ENCODE results near the gene ATIC.

The ATIC gene

GRCh38 chr2:215356334-215356947 is 44.6 kb downstream of the ATIC start (continued):
- no peak for TF ChIP-seq ZNF704 (tag by site-specific recombination; IDR thresholded peaks at IDR 0.05)
- no peak for TF ChIP-seq ZNF664 (tag by site-specific recombination; IDR thresholded peaks at IDR 0.05)
- TF ChIP-seq ZNF585B (tag by site-specific recombination; IDR thresholded peaks at IDR 0.05): no peak
- TF ChIP-seq, protein P1, sequence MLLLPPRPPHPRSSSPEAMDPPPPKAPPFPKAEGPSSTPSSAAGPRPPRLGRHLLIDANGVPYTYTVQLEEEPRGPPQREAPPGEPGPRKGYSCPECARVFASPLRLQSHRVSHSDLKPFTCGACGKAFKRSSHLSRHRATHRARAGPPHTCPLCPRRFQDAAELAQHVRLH (tag by site-specific recombination; IDR thresholded peaks at IDR 0.05): no peak
- TF ChIP-seq ZNF837 (tag by site-specific recombination; IDR thresholded peaks at IDR 0.05): no peak
- no peak for TF ChIP-seq ZNF302 (tag by site-specific recombination; IDR thresholded peaks at IDR 0.05; ENCODE audit: low read depth)
- TF ChIP-seq BCL11B (tag by site-specific recombination; IDR thresholded peaks at IDR 0.05; ENCODE audit: low read depth): no peak
- TF ChIP-seq SP3 (tag by site-specific recombination; IDR thresholded peaks at IDR 0.05): no peak

DNA sequence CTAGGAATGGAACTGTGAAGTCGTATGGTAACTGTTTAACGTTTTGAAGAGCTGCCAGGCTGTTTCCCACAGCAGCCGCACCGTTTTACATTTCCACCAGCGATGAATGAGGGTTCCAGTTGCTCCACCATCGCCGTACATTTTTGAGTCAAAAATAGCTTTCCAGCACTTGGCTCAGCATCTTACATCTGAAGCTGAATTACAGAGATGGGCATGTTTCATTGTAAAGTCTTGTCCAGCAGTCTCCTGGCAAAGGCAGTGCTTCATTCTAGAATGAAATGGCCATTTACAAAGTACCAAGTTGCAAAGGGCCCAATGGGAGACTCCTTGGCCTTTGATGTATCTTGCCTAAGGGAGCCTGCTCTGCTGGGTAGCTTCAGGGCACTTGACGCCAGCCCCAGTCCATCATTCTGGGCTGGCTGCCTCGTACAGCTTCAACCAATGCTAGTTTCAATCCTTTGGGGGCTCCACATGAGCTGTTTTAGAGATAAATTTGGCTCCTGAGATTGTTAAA is 45.1 kb downstream of the ATIC start:
- no peak overlapping the region for H3K27ac ChIP-seq (ENCODE audit: extremely low read depth, low read depth, low read length)
- ChIA-PET CTCF (no interaction called here), POLR2A (no interaction called here)
- no peak overlapping the region for H3K4me3 ChIP-seq (ENCODE audit: low read depth, low read length)
- TF ChIP-seq ZNF18 (tag by site-specific recombination; IDR thresholded peaks at IDR 0.05) (no peak), ZNF776 (tag by site-specific recombination; IDR thresholded peaks at IDR 0.05; ENCODE audit: borderline replicate concordance) (no peak), ZNF514 (tag by site-specific recombination; IDR thresholded peaks at IDR 0.05) (no peak), ZNF341 (tag by site-specific recombination; IDR thresholded peaks at IDR 0.05; ENCODE audit: low read depth) (no peak), ZNF704 (tag by site-specific recombination; IDR thresholded peaks at IDR 0.05) (no peak), OSR2 (tag by site-specific recombination; IDR thresholded peaks at IDR 0.05) (no peak), ZNF629 (tag by site-specific recombination; IDR thresholded peaks at IDR 0.05) (no peak), ZNF658 (tag by site-specific recombination; IDR thresholded peaks at IDR 0.05) (no peak), KLF16 (tag by site-specific recombination; IDR thresholded peaks at IDR 0.05) (no peak), ZNF843 (tag by site-specific recombination; IDR thresholded peaks at IDR 0.05) (no peak), BCL6B (tag by site-specific recombination; IDR thresholded peaks at IDR 0.05) (no peak)
- TF ChIP-seq, protein P2, sequence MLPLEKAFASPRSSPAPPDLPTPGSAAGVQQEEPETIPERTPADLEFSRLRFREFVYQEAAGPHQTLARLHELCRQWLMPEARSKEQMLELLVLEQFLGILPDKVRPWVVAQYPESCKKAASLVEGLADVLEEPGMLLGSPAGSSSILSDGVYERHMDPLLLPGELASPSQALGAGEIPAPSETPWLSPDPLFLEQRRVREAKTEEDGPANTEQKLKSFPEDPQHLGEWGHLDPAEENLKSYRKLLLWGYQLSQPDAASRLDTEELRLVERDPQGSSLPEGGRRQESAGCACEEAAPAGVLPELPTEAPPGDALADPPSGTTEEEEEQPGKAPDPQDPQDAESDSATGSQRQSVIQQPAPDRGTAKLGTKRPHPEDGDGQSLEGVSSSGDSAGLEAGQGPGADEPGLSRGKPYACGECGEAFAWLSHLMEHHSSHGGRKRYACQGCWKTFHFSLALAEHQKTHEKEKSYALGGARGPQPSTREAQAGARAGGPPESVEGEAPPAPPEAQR (tag by site-specific recombination; IDR thresholded peaks at IDR 0.05): no peak
- TF ChIP-seq, protein P3, sequence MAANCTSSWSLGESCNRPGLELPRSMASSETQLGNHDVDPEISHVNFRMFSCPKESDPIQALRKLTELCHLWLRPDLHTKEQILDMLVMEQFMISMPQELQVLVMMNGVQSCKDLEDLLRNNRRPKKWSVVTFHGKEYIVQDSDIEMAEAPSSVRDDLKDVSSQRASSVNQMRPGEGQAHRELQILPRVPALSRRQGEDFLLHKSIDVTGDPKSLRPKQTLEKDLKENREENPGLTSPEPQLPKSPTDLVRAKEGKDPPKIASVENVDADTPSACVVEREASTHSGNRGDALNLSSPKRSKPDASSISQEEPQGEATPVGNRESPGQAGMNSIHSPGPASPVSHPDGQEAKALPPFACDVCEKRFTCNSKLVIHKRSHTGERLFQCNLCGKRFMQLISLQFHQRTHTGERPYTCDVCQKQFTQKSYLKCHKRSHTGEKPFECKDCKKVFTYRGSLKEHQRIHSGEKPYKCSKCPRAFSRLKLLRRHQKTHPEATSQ (tag by site-specific recombination; IDR thresholded peaks at IDR 0.05): no peak
- H3K4me1 ChIP-seq (ENCODE audit: control insufficient read depth, insufficient read depth, low read length): no peaks in the 10 kb centered on the region
- peaks cover 22 to 41% of the 10 kb centered on the region in 2 experiments for H3K36me3 ChIP-seq (ENCODE audit: control insufficient read depth in 2 of 2, insufficient read depth in 1 of 2, low read length in 2 of 2)
- no peaks in the 10 kb centered on the region for H3K9me3 ChIP-seq (ENCODE audit: control insufficient read depth, insufficient read depth, low read depth, low read length)
